SJCRH30 (cell line): ENCODE measurements around the gene SCAPER. TPM values are rescaled to one million over a fixed set of nuclear protein-coding genes. Genes with fewer than 3 reads are reported as not detected.

Source experiments
- DNase-seq, 2 experiments: peaks; one replicate each; pipeline ENCODE4 v3.0.0-alpha.2; 2015 to 2020
- H3K27ac ChIP-seq: fragments of 250-450 bp; sonication (Bioruptor Pico); 2 replicates; pipeline ENCODE4 v1.5.1; 2020; ENCODE audit warnings: mild to moderate bottlenecking, moderate library complexity
- H3K27me3 ChIP-seq: fragments of 250-450 bp; sonication (Bioruptor Pico); 2 replicates; pipeline ENCODE4 v1.5.1; 2020; ENCODE audit warnings: mild to moderate bottlenecking, moderate library complexity
- H3K36me3 ChIP-seq: fragments of 250-450 bp; sonication (Bioruptor Pico); 2 replicates; pipeline ENCODE4 v1.5.1; 2020; ENCODE audit warnings: mild to moderate bottlenecking, moderate library complexity
- H3K4me1 ChIP-seq: fragments of 250-450 bp; sonication (Bioruptor Pico); 2 replicates; pipeline ENCODE4 v1.5.1; 2020; ENCODE audit warnings: mild to moderate bottlenecking, moderate library complexity
- H3K4me3 ChIP-seq: fragments of 250-450 bp; sonication (Bioruptor Pico); 2 replicates; pipeline ENCODE4 v1.5.1; 2020; ENCODE audit warnings: mild to moderate bottlenecking, moderate library complexity
- H3K9me3 ChIP-seq: fragments of 250-450 bp; sonication (Bioruptor Pico); replicated peaks from 2 replicates; pipeline ENCODE4 v1.5.1; 2020; ENCODE audit warnings: mild to moderate bottlenecking, moderate library complexity
- total RNA-seq: library from RNA; depleted of rRNA; stranded (reverse); fragments of >200 nt; shearing (Covaris generic); gene quantifications from 2 replicates; pipeline ENCODE4 v1.2.3, GENCODE V29; 2014

The SCAPER gene
- total RNA-seq, 1 experiment from 2014 or later: 15.1 TPM

DNA sequence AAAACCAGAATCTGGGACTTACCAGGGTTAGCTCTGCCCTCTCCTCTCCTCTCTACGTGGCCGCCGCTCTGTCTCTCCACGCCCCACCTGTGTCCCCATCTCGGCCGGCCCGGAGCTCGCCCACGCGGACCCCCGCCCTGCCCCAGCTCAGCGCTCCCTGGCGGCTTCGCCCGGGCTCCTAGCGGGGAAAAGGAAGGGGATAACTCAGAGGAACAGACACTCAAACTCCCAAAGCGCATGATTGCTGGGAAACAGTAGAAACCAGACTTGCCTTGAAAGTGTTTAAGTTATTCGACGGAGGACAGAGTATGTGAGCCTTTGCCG, 563.1 kb downstream of the SCAPER start:
- no peak for DNase-seq
- Histone ChIP-seq H3K36me3 (peaks cover 12% of the 10 kb centered on the region), H3K27ac (no peak overlapping the region), H3K4me3 (no peak overlapping the region), H3K4me1 (no peaks in the 10 kb centered on the region), H3K9me3 (peaks cover 3% of the 10 kb centered on the region; the same call in 1 of the 2 replicates), H3K27me3 (no peaks in the 10 kb centered on the region)

DNA sequence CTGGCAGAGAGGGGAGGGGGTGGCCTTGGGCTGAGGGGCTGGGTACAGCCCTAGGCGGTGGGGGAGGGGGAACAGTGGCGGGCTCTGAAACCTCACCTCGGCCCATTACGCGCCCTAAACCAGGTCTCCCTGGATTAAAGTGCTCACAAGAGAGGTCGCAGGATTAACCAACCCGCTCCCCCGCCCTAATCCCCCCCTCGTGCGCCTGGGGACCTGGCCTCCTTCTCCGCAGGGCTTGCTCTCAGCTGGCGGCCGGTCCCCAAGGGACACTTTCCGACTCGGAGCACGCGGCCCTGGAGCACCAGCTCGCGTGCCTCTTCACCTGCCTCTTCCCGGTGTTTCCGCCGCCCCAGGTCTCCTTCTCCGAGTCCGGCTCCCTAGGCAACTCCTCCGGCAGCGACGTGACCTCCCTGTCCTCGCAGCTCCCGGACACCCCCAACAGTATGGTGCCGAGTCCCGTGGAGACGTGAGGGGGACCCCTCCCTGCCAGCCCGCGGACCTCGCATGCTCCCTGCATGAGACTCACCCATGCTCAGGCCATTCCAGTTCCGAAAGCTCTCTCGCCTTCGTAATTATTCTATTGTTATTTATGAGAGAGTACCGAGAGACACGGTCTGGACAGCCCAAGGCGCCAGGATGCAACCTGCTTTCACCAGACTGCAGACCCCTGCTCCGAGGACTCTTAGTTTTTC, 563.6 kb downstream of the SCAPER start:
- Histone ChIP-seq H3K9me3 (peaks cover 3% of the 10 kb centered on the region; the same call in 1 of the 2 replicates), H3K27me3 (no peaks in the 10 kb centered on the region), H3K4me1 (no peaks in the 10 kb centered on the region), H3K36me3 (peaks cover 12% of the 10 kb centered on the region), H3K4me3 (no peak overlapping the region), H3K27ac (no peak overlapping the region)
- no peak for DNase-seq

DNA sequence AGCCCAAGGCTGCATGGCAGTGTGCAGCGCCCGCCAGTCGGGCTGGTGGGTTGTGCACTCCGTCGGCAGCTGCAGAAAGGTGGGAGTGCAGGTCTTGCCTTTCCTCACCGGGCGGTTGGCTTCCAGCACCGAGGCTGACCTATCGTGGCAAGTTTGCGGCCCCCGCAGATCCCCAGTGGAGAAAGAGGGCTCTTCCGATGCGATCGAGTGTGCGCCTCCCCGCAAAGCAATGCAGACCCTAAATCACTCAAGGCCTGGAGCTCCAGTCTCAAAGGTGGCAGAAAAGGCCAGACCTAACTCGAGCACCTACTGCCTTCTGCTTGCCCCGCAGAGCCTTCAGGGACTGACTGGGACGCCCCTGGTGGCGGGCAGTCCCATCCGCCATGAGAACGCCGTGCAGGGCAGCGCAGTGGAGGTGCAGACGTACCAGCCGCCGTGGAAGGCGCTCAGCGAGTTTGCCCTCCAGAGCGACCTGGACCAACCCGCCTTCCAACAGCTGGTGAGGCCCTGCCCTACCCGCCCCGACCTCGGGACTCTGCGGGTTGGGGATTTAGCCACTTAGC, 564.3 kb downstream of the SCAPER start:
- H3K4me3 ChIP-seq: no peak overlapping the region
- peaks cover 3% of the 10 kb centered on the region; the same call in 1 of the 2 replicates for H3K9me3 ChIP-seq
- peaks cover 12% of the 10 kb centered on the region for H3K36me3 ChIP-seq
- H3K4me1 ChIP-seq: no peaks in the 10 kb centered on the region
- H3K27me3 ChIP-seq: no peaks in the 10 kb centered on the region
- no peak overlapping the region for H3K27ac ChIP-seq
- no peak for DNase-seq

DNA sequence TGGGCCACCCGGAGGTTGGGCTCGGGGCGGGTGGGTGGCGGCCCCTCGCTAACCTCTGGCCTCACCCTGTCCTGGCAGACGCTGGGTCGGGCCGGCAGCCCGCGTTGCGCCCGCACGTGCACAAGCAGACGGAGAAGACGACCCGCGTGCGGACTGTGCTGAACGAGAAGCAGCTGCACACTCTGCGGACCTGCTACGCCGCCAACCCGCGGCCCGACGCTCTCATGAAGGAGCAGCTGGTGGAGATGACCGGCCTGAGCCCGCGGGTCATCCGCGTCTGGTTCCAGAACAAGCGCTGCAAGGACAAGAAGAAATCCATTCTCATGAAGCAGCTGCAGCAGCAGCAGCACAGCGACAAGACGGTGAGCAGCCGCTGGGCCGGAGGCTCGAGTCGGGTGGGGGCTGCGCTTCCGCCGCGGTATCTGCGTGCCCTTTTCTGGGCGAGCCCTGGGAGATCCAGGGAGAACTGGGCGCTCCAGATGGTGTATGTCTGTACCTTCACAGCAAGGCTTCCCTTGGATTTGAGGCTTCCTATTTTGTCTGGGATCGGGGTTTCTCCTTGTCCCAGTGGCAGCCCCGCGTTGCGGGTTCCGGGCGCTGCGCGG, 564.8 kb downstream of the SCAPER start:
- Histone ChIP-seq H3K27me3 (no peaks in the 10 kb centered on the region), H3K27ac (no peak overlapping the region), H3K36me3 (peaks cover 12% of the 10 kb centered on the region), H3K9me3 (peaks cover 3% of the 10 kb centered on the region; the same call in 1 of the 2 replicates), H3K4me1 (0 out of 2 replicates have a peak, but pooled peaks cover 2% of the 10 kb centered on the region), H3K4me3 (no peak overlapping the region)
- no peak for DNase-seq

DNA sequence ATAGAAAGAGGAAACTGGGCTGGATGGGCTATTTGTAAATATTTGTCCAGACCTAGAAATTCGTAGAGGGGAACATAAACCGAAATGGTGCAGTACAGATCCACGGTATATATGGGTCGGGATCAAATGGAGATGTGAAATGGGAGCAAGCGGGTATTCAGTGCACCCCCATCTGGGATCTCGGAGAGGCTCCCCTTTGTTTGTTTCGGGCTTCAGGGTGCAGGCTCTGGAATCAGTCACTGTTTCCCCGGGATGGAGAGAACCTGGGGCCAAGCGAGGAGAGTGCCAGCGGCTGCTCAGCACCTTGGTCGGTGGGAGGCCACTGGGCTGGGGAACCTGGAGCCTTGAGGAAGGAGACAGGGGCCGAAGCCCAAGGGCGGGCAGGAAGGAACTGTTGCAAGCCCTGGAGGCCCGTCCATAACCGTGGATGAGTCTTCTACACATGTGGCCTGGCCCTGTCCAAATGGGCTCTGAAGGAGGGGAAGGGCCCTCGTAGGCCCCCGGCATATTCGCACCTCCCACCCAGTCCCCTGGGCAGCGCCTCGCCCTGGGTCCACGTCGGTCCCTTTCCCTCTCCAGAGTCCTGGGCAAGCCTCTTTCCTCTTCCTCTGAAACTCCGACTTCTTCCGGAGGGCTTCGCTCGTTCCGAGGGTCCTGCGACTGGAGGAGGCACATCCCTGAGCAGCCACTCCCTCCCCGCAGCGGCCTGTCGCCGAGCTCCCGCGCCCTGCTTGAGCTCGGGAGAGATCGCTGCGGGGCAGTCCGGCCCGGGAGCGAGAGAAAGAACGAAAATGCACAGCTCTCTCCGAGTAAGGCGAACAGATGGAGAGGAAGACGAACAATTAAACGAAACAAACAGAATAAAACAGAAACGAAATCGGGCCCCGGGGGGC, 565.6 kb downstream of the SCAPER start:
- H3K27me3 ChIP-seq: no peaks in the 10 kb centered on the region
- DNase-seq: no peak
- H3K4me1 ChIP-seq: 0 out of 2 replicates have a peak, but pooled peaks cover 3% of the 10 kb centered on the region
- peaks cover 12% of the 10 kb centered on the region for H3K36me3 ChIP-seq
- H3K9me3 ChIP-seq: peaks cover 3% of the 10 kb centered on the region; the same call in 1 of the 2 replicates
- H3K27ac ChIP-seq: no peak overlapping the region
- no peak overlapping the region for H3K4me3 ChIP-seq

DNA sequence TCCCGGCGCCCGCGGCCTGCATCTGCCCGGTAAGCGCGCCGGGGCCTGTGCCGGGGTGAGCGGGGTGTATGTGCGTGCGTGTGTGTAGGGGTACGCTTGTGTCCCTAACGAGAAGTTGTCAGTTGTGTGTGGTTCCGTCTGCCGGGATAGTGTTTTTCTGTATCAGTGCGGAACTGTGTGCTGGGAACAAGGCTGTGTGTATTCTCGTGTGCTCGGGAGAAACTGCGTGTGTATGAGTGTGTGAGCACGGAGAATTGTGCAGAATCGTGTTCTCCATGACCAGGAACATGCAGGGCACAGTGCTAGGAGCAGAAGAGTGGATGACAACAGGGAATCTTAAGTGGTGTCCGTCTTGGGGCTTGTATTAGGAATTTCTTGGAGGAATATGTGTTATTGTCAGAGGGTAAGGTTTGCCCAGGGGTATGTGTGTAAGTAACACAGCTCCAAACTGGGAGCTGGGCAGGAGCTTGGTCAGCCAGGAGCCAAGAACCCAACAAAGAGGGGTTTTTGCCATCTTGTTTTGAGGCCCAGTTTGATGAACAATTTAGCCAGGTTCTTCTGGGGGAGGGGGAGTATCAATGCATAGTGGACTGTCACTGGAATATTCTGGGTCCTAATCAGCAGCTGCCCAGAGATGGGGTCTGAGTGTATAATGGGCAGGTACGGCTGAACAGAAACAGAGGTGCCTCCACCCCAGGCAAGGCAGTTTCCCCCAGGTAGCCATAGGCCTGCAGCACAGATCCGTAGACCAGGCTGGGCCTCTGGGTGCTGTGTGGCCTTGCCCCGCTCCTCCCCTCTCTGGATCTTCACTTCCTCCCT, 566.4 kb downstream of the SCAPER start:
- H3K27me3 ChIP-seq: no peaks in the 10 kb centered on the region
- H3K4me3 ChIP-seq: peak overlapping the region; percentile 74
- H3K4me1 ChIP-seq: 0 out of 2 replicates have a peak, but pooled peaks cover 3% of the 10 kb centered on the region
- peaks cover 12% of the 10 kb centered on the region for H3K36me3 ChIP-seq
- H3K9me3 ChIP-seq: peaks cover 3% of the 10 kb centered on the region; the same call in 1 of the 2 replicates
- no peak overlapping the region for H3K27ac ChIP-seq
- DNase-seq: peak in 1 of 2 experiments; percentile 20

DNA sequence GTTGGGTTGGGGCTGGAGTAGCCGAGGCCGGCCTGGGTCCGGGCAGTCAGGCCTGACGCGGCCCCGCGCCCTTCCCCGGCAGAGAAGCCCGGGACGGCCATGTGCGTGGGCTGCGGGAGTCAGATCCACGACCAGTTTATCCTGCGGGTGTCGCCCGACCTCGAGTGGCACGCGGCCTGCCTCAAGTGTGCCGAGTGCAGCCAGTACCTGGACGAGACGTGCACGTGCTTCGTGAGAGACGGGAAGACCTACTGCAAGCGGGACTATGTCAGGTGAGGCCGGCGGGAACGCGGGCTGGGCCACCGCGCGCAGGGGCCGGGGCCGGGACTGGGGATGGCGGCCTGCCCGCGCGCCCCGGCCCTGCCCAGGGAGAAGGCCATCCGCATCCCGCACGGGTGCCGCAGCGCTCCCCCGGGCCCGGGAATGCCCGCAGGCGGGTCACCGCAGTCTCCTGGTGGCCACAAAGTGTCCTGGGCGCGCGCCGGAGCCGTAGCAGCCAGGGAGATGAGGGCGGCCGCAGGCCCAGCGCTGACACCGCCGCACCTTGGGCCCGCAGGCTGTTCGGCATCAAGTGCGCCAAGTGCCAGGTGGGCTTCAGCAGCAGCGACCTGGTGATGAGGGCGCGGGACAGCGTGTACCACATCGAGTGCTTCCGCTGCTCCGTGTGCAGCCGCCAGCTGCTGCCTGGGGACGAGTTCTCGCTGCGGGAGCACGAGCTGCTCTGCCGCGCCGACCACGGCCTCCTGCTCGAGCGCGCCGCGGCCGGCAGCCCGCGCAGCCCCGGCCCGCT, 567.2 kb downstream of the SCAPER start:
- H3K36me3 ChIP-seq: peaks cover 12% of the 10 kb centered on the region
- peaks cover 3% of the 10 kb centered on the region; the same call in 1 of the 2 replicates for H3K9me3 ChIP-seq
- no peaks in the 10 kb centered on the region for H3K27me3 ChIP-seq
- no peak for DNase-seq
- H3K4me1 ChIP-seq: 0 out of 2 replicates have a peak, but pooled peaks cover 3% of the 10 kb centered on the region
- no peak overlapping the region for H3K27ac ChIP-seq
- peak overlapping the region; percentile 74 for H3K4me3 ChIP-seq

DNA sequence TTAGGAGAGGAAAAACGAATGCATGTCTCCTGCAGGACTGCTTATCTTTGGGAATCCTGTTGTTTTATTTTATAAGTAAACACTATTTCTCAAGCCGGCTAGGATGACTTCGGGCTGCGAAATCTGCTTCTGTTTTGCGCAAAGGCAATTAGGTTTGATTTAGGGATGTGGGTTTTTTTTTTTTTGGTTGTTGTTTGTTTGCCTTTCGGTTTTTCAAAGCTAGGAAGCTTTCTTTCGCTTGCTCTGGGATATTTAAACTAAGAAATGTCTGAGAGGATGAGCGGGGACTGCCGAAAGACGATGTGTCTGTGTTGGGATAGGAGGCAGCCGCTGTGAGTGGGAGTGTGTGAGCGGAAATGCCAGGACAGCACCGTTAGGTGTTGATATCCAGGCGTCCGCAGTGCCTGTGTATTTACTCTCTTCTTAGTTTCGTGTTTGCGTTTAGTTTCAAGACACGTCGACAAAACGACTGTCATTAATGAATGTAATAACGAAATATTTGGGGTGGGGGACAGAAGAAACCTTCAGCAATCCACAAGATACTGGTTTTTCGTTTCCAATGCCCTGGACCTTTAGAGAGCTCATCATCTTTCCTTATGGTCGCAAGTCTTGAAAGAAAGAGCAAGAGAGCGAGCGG, 568.0 kb downstream of the SCAPER start:
- Histone ChIP-seq H3K27me3 (no peaks in the 10 kb centered on the region), H3K4me1 (0 out of 2 replicates have a peak, but pooled peaks cover 3% of the 10 kb centered on the region), H3K4me3 (peak overlapping the region; percentile 74), H3K36me3 (peaks cover 11% of the 10 kb centered on the region), H3K27ac (no peak overlapping the region), H3K9me3 (peaks cover 3% of the 10 kb centered on the region; the same call in 1 of the 2 replicates)
- peak; percentile 53 to 68 for DNase-seq

DNA sequence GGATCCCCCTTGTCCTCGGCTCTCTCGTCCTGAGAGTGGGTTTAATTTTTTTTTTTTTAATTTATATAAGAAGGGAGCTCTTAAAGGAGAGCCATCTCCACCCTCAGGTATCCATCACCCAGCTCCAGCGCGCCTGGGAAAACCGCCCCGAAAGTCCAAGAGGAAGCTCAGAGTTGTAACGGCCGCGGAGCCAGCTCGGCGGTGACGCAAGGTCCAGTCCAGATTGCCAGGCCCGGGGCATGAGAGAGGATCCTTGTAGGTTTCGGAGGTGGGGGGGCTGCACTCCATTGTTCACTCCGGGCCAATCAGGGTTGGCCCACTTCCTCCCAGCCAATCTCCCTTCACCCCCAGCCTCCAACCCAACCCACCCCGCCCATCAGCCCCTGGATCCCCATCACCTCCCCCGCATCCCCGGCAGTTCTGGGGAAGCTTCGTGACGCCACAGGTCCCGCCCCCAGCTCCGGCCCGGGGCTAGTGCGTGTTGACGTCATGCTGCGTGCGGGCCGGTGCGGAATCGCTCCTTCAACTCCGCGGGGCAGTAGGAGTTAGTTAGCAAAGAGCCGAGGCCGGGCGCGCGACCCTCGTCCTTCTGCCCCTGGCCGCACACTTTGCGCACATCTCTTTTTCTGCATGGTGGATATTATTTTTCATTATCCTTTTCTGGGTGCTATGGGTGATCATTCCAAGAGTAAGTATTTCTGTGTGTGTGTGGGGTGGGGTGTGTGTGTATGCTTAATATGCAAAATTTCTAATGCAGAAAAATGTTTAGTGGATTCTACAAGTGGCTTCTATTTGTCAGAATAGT, 568.7 kb downstream of the SCAPER start, which contains the start of gene ISL2:
TSS of gene ISL2 (plus strand) at position 520 of the 805 bp plus-strand sequence. CDS start at position 631, 111 bp downstream.
- DNase-seq: peak; percentile 98

DNA sequence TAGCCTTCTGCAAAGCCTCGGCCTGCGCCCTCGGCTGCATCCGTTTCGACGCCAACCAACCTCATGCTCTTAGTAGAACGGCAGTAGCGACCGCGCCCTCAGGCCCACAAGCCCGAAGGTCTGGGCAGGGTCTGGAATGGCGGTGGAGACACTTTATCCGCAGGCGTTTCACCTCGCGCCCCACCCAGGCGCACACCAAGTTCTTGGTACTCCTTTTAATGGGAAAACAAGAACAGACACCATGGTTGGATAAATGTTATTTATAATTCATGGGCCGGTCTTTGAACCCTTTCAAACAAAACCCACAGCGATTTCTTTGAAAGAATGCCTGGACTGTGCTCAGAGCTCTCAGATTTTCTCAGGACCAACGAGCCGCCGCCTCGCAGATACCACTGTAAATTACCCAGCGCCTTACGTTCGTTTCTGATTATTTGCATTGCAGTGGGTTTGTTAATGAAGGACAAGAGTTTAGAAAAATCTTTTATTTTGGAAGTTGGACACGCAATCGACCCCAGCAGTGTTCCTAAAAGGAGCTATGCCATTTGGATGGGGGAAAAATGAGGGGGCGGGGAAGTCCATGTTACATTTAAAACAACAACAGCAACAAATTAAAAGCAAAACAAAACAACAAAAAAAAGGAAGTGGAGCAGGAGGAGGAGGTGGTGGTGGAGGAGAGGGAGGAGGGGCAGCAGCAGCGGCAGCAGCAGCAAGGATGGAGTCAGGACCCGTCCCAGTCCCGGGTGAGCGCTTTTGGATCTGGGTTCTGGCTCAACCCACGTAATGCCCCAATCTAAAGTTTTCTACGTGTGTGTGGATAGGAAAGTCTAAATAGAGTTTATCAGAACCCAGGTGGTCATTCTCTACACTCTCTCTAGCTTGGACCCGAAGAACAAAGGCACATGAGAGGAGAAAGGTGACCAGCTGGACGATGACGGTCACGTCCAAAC, 569.6 kb downstream of the SCAPER start:
- H3K27ac ChIP-seq: peak overlapping the region; percentile 74
- H3K4me1 ChIP-seq: 0 out of 2 replicates have a peak, but pooled peaks cover 3% of the 10 kb centered on the region
- peak overlapping the region; percentile 74 for H3K4me3 ChIP-seq
- H3K9me3 ChIP-seq: no peaks in the 10 kb centered on the region
- H3K27me3 ChIP-seq: no peaks in the 10 kb centered on the region
- DNase-seq: peak in 1 of 2 experiments; percentile 20
- H3K36me3 ChIP-seq: peaks cover 4% of the 10 kb centered on the region; the same call in 1 of the 2 replicates

More for the DNA sequence above, 568.7 kb downstream of the SCAPER start, which contains the start of gene ISL2:
- Histone ChIP-seq H3K4me1 (0 out of 2 replicates have a peak, but pooled peaks cover 3% of the 10 kb centered on the region), H3K27ac (peak within 1 kb of the TSS; percentile 74), H3K27me3 (no peaks in the 10 kb centered on the region), H3K36me3 (peaks cover 5% of the 10 kb centered on the region; the same call in 1 of the 2 replicates), H3K9me3 (no peaks in the 10 kb centered on the region), H3K4me3 (peak within 1 kb of the TSS; percentile 74)
